Measurements from ENCODE around the gene PLPP1. TPM values are rescaled to one million over a fixed set of nuclear protein-coding genes. Genes with fewer than 3 reads are reported as not detected.

Gene PLPP1
- total and polyA plus RNA-seq, 2 of the 8 experiments (the other 6 are each of a cell fraction or from before 2014, with no cell fraction given): 43.7 to 91.3 TPM

- TF ChIP-seq, protein P1, sequence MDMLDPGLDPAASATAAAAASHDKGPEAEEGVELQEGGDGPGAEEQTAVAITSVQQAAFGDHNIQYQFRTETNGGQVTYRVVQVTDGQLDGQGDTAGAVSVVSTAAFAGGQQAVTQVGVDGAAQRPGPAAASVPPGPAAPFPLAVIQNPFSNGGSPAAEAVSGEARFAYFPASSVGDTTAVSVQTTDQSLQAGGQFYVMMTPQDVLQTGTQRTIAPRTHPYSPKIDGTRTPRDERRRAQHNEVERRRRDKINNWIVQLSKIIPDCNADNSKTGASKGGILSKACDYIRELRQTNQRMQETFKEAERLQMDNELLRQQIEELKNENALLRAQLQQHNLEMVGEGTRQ (IDR thresholded peaks at IDR 0.05; ENCODE audit: low read length): no peak
- TF ChIP-seq SAP30 (IDR thresholded peaks at IDR 0.05; ENCODE audit: insufficient read depth, insufficient replicate concordance, low read length): no peak
These were observed 78.4 kb downstream of the PLPP1 start (continued) for GRCh38 chr5:55456216-55456895.

Data from H1 (cell line).